ENCODE results near the gene FHOD1. TPM values are rescaled to one million over a fixed set of nuclear protein-coding genes. Genes with fewer than 3 reads are reported as not detected.

Gene FHOD1
- total and polyA plus RNA-seq, 2 of the 4 experiments (the other 2 are of a cell fraction), result 13.8 to 64.0 TPM

- ChIA-PET CTCF (no interaction called here), POLR2A (ENCODE audit: unreplicated experiment) (interaction anchor here (0.6 kb wide), 1 partner anchor 305 kb away, joined by 4 read pairs; no protein-coding TSS in a partner anchor)
- H3K14ac ChIP-seq (replicated peaks; ENCODE audit: low read depth, low read length), result no peak within 1 kb of the TSS
- WGBS, 2 experiments (ENCODE audit: extremely low coverage in 2 of 2, insufficient read length in 1 of 2), result 53% methylated on average over 3 of the region's 6 CpGs; no CpG with 5 or more reads in 1 of the 2 experiments
- H3K36me3 ChIP-seq (ENCODE audit: control insufficient read depth, insufficient read depth, low read length), result peaks cover 16% of the 10 kb centered on the region
- H3K79me1 ChIP-seq (ENCODE audit: low read depth in 1 of 2, low read length in 2 of 2), result peaks cover 22 to 35% of the 10 kb centered on the region in 2 experiments
- H3K4me3 ChIP-seq (ENCODE audit: insufficient read depth, low read depth, low read length), result no peak within 1 kb of the TSS
- H3K27me3 ChIP-seq (ENCODE audit: control insufficient read depth, insufficient read depth, low read length), result no peaks in the 10 kb centered on the region
- no peak within 1 kb of the TSS for H2BK15ac ChIP-seq (ENCODE audit: low read depth, low read length)
- peak within 1 kb of the TSS; percentile 71 for H2AK9ac ChIP-seq (replicated peaks; ENCODE audit: low read depth, low read length, poor library complexity)
- peaks cover 26% of the 10 kb centered on the region for H3K9me1 ChIP-seq (ENCODE audit: insufficient read depth, low read length)
- in situ Hi-C loops (cut with MboI; ENCODE audit: low sequenced_read_pairs) (no loop called here), intact Hi-C loops (cut with micrococcal nuclease) (no loop called here), dilution Hi-C loops (cut with HindIII; ENCODE audit: low sequenced_read_pairs, unreplicated experiment) (no loop called here)
- peak within 1 kb of the TSS; percentile 60; the same call in 1 of the 2 replicates for H3K4me2 ChIP-seq (ENCODE audit: low read depth, low read length)
- no peak within 1 kb of the TSS for H4K91ac ChIP-seq (ENCODE audit: insufficient read depth, low read depth, low read length)
- H3K23ac ChIP-seq (ENCODE audit: low read depth, low read length), result no peak within 1 kb of the TSS; the same call in 1 of the 2 replicates
- H4K5ac ChIP-seq (ENCODE audit: low read depth, low read length), result no peak within 1 kb of the TSS
- no peak for ATAC-seq (ENCODE audit: low read depth)
- peak within 1 kb of the TSS in 1 of 2 experiments; percentile 17; a peak in 1 of 4 replicates for H4K8ac ChIP-seq (ENCODE audit: low read depth in 2 of 2, low read length in 2 of 2)
- no TSS peak for BruUV-seq (replicated peaks)
- no peak within 1 kb of the TSS for H3K9ac ChIP-seq (ENCODE audit: low read depth, low read length)
- no peak within 1 kb of the TSS for H2BK120ac ChIP-seq (ENCODE audit: low read depth, low read length)
- H3K27ac ChIP-seq (ENCODE audit: insufficient read depth, low read length), result no peak within 1 kb of the TSS
- peak within 1 kb of the TSS; percentile 80 for H2AK5ac ChIP-seq (ENCODE audit: low read depth, low read length)
- H3K9me3 ChIP-seq (ENCODE audit: control insufficient read depth, insufficient read depth, low read length), result no peaks in the 10 kb centered on the region
- peak within 1 kb of the TSS; percentile 49 for H2AFZ ChIP-seq (replicated peaks; ENCODE audit: low read length, poor library complexity)
- no peak for DNase-seq
- no peak for TF ChIP-seq MAZ (IDR thresholded peaks at IDR 0.05; ENCODE audit: borderline replicate concordance, low read depth, low read length)
- TF ChIP-seq FOS (IDR thresholded peaks at IDR 0.05; ENCODE audit: low read depth, low read length), result no peak
- no peak for TF ChIP-seq MAFK (IDR thresholded peaks at IDR 0.05; ENCODE audit: low read depth, low read length)
- TF ChIP-seq RCOR1 (IDR thresholded peaks at IDR 0.05; ENCODE audit: insufficient replicate concordance, low read length), result no peak
- TF ChIP-seq CEBPB (IDR thresholded peaks at IDR 0.05; ENCODE audit: low read depth, low read length), result no peak
- TF ChIP-seq USF2 (IDR thresholded peaks at IDR 0.05; ENCODE audit: low read depth, low read length), result no peak
- TF ChIP-seq CTCF (conservative IDR thresholded peaks at IDR 0.05; ENCODE audit: low read depth, low read length), result no peak
- no peak for TF ChIP-seq MXI1 (IDR thresholded peaks at IDR 0.05; ENCODE audit: borderline replicate concordance, low read depth, low read length)
- no peak for TF ChIP-seq POLR2A (IDR thresholded peaks at IDR 0.05; ENCODE audit: low read depth, low read length)
- TF ChIP-seq RAD21 (IDR thresholded peaks at IDR 0.05; ENCODE audit: low read length), result no peak
- TF ChIP-seq NFE2L2 (IDR thresholded peaks at IDR 0.05; ENCODE audit: low read depth, low read length), result no peak
- no peak for TF ChIP-seq BHLHE40 (IDR thresholded peaks at IDR 0.05; ENCODE audit: low read depth, low read length)
- TF ChIP-seq SMC3 (IDR thresholded peaks at IDR 0.05; ENCODE audit: low read depth, low read length), result no peak
- TF ChIP-seq CHD1 (IDR thresholded peaks at IDR 0.05; ENCODE audit: low read depth, low read length), result no peak
- TF ChIP-seq ELK1 (IDR thresholded peaks at IDR 0.05; ENCODE audit: borderline replicate concordance, low read depth, low read length), result no peak
- TF ChIP-seq RFX5 (IDR thresholded peaks at IDR 0.05; ENCODE audit: low read depth, low read length), result no peak
- peak within 1 kb of the TSS; percentile 31 for H2BK5ac ChIP-seq (ENCODE audit: low read depth, low read length, poor library complexity, severe bottlenecking)
- no peak within 1 kb of the TSS for H2BK20ac ChIP-seq (ENCODE audit: low read depth, low read length)
- peaks cover 23% of the 10 kb centered on the region for H4K20me1 ChIP-seq (ENCODE audit: insufficient read depth, low read length)
- no peak within 1 kb of the TSS for H3K56ac ChIP-seq (ENCODE audit: extremely low read depth, insufficient read depth, low read length)
- peaks cover 21% of the 10 kb centered on the region for H3K4me1 ChIP-seq (ENCODE audit: control insufficient read depth, insufficient read depth, low read length)
- no peak within 1 kb of the TSS for H3K18ac ChIP-seq (ENCODE audit: low read depth, low read length)
- H3K4ac ChIP-seq (ENCODE audit: low read depth, low read length), result peak within 1 kb of the TSS; percentile 40; the same call in 1 of the 2 replicates
Measured at GRCh38 chr16:67190041-67190440, 57.2 kb downstream of the FHOD1 start, which contains the start of gene EXOC3L1. Gene EXOC3L1 (minus strand): TSS chr16:67190136. CDS start chr16:67189676, 460 bp downstream.
